ENCODE results near the gene CORO6.

DNA sequence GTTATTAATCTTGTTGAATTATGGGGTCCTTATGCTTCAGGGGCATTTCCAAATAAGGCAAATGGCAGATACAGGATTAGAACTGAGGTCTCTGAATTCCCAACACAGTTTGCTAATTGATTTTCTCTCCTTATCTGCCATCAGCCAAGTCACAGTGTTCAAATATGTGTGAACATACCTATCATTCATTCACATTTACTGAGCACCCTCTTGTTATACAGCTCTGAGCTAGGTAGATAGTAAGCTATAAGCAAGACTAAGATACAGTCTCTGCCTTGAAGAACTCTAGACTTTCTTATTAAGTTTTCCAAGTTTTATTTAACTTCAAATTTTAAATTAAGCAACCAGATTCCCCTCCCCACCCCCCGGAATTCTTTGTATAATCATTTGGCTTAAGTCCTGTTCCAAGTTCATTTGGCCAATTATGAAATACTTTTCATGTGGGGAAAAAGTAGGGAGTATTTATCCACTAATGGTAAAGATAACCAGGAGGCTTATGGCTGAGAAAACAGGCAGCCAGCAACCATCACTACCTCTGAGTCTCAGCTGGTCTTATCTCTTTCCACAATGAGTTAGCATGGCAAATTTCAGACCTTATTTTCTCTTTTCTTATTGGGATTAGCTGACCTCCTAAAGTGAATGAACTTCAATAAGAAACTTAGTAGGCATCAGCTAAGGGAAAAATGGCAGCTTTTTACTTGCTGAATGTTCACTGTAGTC, 31.4 kb upstream of the CORO6 start:
- TF ChIP-seq, protein P1, sequence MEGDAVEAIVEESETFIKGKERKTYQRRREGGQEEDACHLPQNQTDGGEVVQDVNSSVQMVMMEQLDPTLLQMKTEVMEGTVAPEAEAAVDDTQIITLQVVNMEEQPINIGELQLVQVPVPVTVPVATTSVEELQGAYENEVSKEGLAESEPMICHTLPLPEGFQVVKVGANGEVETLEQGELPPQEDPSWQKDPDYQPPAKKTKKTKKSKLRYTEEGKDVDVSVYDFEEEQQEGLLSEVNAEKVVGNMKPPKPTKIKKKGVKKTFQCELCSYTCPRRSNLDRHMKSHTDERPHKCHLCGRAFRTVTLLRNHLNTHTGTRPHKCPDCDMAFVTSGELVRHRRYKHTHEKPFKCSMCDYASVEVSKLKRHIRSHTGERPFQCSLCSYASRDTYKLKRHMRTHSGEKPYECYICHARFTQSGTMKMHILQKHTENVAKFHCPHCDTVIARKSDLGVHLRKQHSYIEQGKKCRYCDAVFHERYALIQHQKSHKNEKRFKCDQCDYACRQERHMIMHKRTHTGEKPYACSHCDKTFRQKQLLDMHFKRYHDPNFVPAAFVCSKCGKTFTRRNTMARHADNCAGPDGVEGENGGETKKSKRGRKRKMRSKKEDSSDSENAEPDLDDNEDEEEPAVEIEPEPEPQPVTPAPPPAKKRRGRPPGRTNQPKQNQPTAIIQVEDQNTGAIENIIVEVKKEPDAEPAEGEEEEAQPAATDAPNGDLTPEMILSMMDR (IDR thresholded peaks at IDR 0.05), result no peak
- TF ChIP-seq EZH2 (IDR thresholded peaks at IDR 0.05; ENCODE audit: borderline replicate concordance, insufficient read depth, low read depth, low read length, poor library complexity, severe bottlenecking), result no peak
